Pancreas (tissue), 10 donors: ENCODE data around the gene BCL2L1. TPM values are rescaled to one million over a fixed set of nuclear protein-coding genes. Genes with fewer than 3 reads are reported as not detected.

Experiments used
- ATAC-seq, 4 donors: fragments of 200-7000 bp; cut with Tn5 transposase; one replicate each; pipeline versions ENCODE4 v1.8.0 to v1.9.1; 2020; ENCODE audit warnings: mild to moderate bottlenecking in 4 of 4, moderate library complexity in 4 of 4
- DNase-seq, 6 donors: peaks; one replicate each; pipeline ENCODE4 v3.0.0-alpha.2; 2020
- FAIRE-seq: peaks from 2 replicates; lab custom pipeline; 2012; peaks lifted over from hg19 to GRCh38; lab: Jason Lieb, UNC
- H3K27ac ChIP-seq, 4 donors: fragments of 200-600 bp; sonication (generic); 1 replicate in 3 of 4; 2 replicates in 1 of 4; pipeline versions ENCODE4 v1.5.0 to v1.8.0; 2020
- H3K27me3 ChIP-seq, 4 donors: fragments of 200-600 bp; one replicate each; pipeline ENCODE4 v1.8.0; 2021
- H3K36me3 ChIP-seq, 3 donors: fragments of 200-600 bp; sonication (generic) in 1 of 3; one replicate each; pipeline versions ENCODE4 v1.5.0 to v1.8.0; 2020 to 2021
- H3K4me1 ChIP-seq, 3 donors: fragments of 200-600 bp; one replicate each; pipeline ENCODE4 v1.8.0; 2021
- H3K4me3 ChIP-seq, 4 donors: fragments of 200-600 bp; sonication (generic) in 2 of 4; one replicate each; pipeline versions ENCODE4 v1.5.0 to v1.8.0; 2020 to 2021
- H3K9me3 ChIP-seq, 4 donors: fragments of 200-600 bp; one replicate each; pipeline ENCODE4 v1.8.0; 2021
- CTCF ChIP-seq, 4 donors: fragments of 200-600 bp; sonication (generic) in 3 of 4; IDR thresholded peaks; one replicate each; pipeline versions ENCODE4 v1.5.0 to v1.8.0; 2021; ENCODE audit warnings: antibody characterized with exemption in 4 of 4
- WGBS, 2 donors: extraction: QIAGEN DNeasy Blood & Tissue Kit; methylation state at CpG; one replicate each; pipeline ENCODE4 v1.1.7; 2013; 5-methylcytosine and 5-hydroxymethylcytosine counted together
- intact Hi-C, 3 donors: fragments of 100-400 bp; cut with DNase I; formaldehyde crosslinking; loops; one replicate each; pipeline versions ENCODE4 v1.11.1 to v1.14.2; 2022
- polyA plus RNA-seq, 2 donors: library from polyadenylated mRNA; stranded (reverse); fragments of 200-250 nt; gene quantifications; one replicate each; pipeline ENCODE4 v1.2.3, GENCODE V29; 2013
- total RNA-seq, 6 donors: library from RNA; stranded (reverse); fragmentation: NEBNext Ultra II Directional in 4 of 6; extraction: Animal tissue kit (Norgen Biotek cat#: 25700) in 4 of 6; gene quantifications; one replicate each; pipeline versions ENCODE4 v1.2.1 to v1.2.4, GENCODE V29; 2021 to 2023
- donor health status: healthy with polysubstance abuse.
- donor health status: DM: no; HTN: no; CAD: no; lungs with moderate emphysema.
- donor health status: DM: no; HTN: no; CAD: no.
- donor health status: control.
- donor health status: control.
- donor health status: Bipolar disorder and iron deficiency.
- donor health status: DM: yes; HTN: yes; CAD: no.
- donor health status: DM: no; HTN: no; CAD: no.
- donor health status: DM: no; HTN: no; CAD: no.
- donor health status: DM: yes; HTN: yes; CAD: no.

The BCL2L1 gene
- total and polyA plus RNA-seq, 8 donors, result 27.3 to 59.8 (median 40.8) TPM

GRCh38 chr20:31704225-31705119 is 18.2 kb downstream of the BCL2L1 start:
- DNase-seq (peak in 4 of 6 donors; percentile 74 to 87 (median 83)), FAIRE-seq (no peak), ATAC-seq (peak; percentile 84 to 91 (median 86))
- TF ChIP-seq CTCF (IDR thresholded peaks at IDR 0.05), result no peak
- no peaks in the 10 kb centered on the region for H3K27me3 ChIP-seq
- peak overlapping the region; percentile 83 to 93 (median 87) for H3K27ac ChIP-seq
- H3K36me3 ChIP-seq, result peaks cover 0 to 5% (median 0%) of the 10 kb centered on the region in 3 donors
- intact Hi-C loops, result no loop called here
- H3K4me3 ChIP-seq, result no peak overlapping the region
- WGBS, 2 donors, result 55 to 56% methylated on average over 11 of the region's 11 CpGs
- peaks cover 52 to 70% (median 60%) of the 10 kb centered on the region in 3 donors for H3K4me1 ChIP-seq
- no peaks in the 10 kb centered on the region for H3K9me3 ChIP-seq

GRCh38 chr20:31701591-31701990 is 21.1 kb downstream of the BCL2L1 start:
- Histone ChIP-seq H3K4me1 (peaks cover 35 to 69% (median 42%) of the 10 kb centered on the region in 3 donors), H3K36me3 (peaks cover 0 to 2% (median 0%) of the 10 kb centered on the region in 3 donors), H3K4me3 (no peak overlapping the region), H3K27ac (peak overlapping the region in 2 of 4 donors; percentile 88 to 93), H3K27me3 (no peaks in the 10 kb centered on the region), H3K9me3 (no peaks in the 10 kb centered on the region)
- intact Hi-C loops, result no loop called here
- WGBS, 2 donors, result 84 to 86% methylated on average over 1 of the region's 1 CpG
- no peak for TF ChIP-seq CTCF (IDR thresholded peaks at IDR 0.05)
- DNase-seq (no peak), FAIRE-seq (no peak), ATAC-seq (no peak)

- Histone ChIP-seq H3K36me3 (no peaks in the 10 kb centered on the region), H3K27ac (peak overlapping the region in 3 of 4 donors; percentile 36 to 90 (median 88)), H3K4me3 (no peak overlapping the region), H3K4me1 (peaks cover 27 to 60% (median 34%) of the 10 kb centered on the region in 3 donors), H3K9me3 (no peaks in the 10 kb centered on the region), H3K27me3 (no peaks in the 10 kb centered on the region)
- no peak for TF ChIP-seq CTCF (IDR thresholded peaks at IDR 0.05)
- ATAC-seq (no peak), FAIRE-seq (no peak), DNase-seq (no peak)
- intact Hi-C loops, result no loop called here
- 66 to 67% methylated on average over 5 of the region's 5 CpGs for WGBS, 2 donors
Measured at GRCh38 chr20:31700747-31701146, 21.9 kb downstream of the BCL2L1 start.

- no peak for FAIRE-seq
- DNase-seq, result no peak
- Histone ChIP-seq H3K27me3 (no peaks in the 10 kb centered on the region), H3K4me3 (no peak overlapping the region), H3K27ac (peak overlapping the region; percentile 36 to 90 (median 76)), H3K36me3 (no peaks in the 10 kb centered on the region), H3K9me3 (no peaks in the 10 kb centered on the region), H3K4me1 (peaks cover 23 to 53% (median 27%) of the 10 kb centered on the region in 3 donors)
- WGBS, 2 donors, result 83 to 91% methylated on average over 7 of the region's 7 CpGs
- no peak for TF ChIP-seq CTCF (IDR thresholded peaks at IDR 0.05)
- ATAC-seq, result no peak
- intact Hi-C loops, result no loop called here
Measured at GRCh38 chr20:31699801-31700728, 22.6 kb downstream of the BCL2L1 start.
